T-cell (primary cell): ENCODE results near the gene MRPS27. TPM values are rescaled to one million over a fixed set of nuclear protein-coding genes. Genes with fewer than 3 reads are reported as not detected.

Source experiments
- ATAC-seq, 4 experiments: fragments of 200-7000 bp in 3 of 4; fragments of 150-1000 bp in 1 of 4; cut with Tn5 transposase; replicated peaks in 1 of 4; 1 replicate in 3 of 4; 2 replicates in 1 of 4; pipeline ENCODE4 v1.10.0; 2021; ENCODE audit warnings: moderate library complexity in 3 of 4, mild to moderate bottlenecking in 2 of 4, moderate number of reproducible peaks in 1 of 4
- CTCF ChIA-PET, 2 donors: fragments of 300-600 bp; sonication (Branson Sonifier 250); formaldehyde crosslinking; loops; one replicate each; lab custom pipeline; 2022; ENCODE audit warnings: antibody characterized with exemption in 2 of 2; lab: Charles Lee
- POLR2A ChIA-PET, 2 donors: fragments of 300-600 bp; sonication (Branson Sonifier 250); formaldehyde crosslinking; loops; one replicate each; lab custom pipeline; 2022; ENCODE audit warnings: antibody characterized with exemption in 2 of 2; lab: Charles Lee
- DNase-seq, 35 experiments: peaks; one replicate each; pipeline versions ENCODE4 v3.0.0 to v3.0.0-alpha.2; 2013 to 2023
- H3K27ac ChIP-seq: one replicate; pipeline ENCODE4 v1.5.1; 2013; ENCODE audit warnings: low read length
- H3K27me3 ChIP-seq, 2 experiments: replicated peaks in 1 of 2; 1 replicate in 1 of 2; 2 replicates in 1 of 2; pipeline versions ENCODE4 v1.6.1 to v1.7.0; 2013; ENCODE audit warnings: low read length in 1 of 2, mixed read lengths in 1 of 2; ENCODE audit not compliant: control insufficient read depth in 2 of 2, insufficient read depth in 2 of 2; ENCODE audit errors: extremely low read depth in 1 of 2
- H3K36me3 ChIP-seq, 2 donors: 1 replicate in 1 of 2; 2 replicates in 1 of 2; pipeline versions ENCODE4 v1.6.1 to v1.7.0; 2013; ENCODE audit warnings: low read length in 1 of 2; ENCODE audit not compliant: control insufficient read depth in 2 of 2, insufficient read depth in 1 of 2; ENCODE audit errors: extremely low read depth in 1 of 2
- H3K4me1 ChIP-seq, 2 experiments: 1 replicate in 1 of 2; 2 replicates in 1 of 2; pipeline versions ENCODE4 v1.6.1 to v1.7.0; 2013; ENCODE audit warnings: low read length in 2 of 2, mixed read lengths in 1 of 2; ENCODE audit not compliant: insufficient read depth in 2 of 2, control insufficient read depth in 1 of 2; ENCODE audit errors: extremely low read depth in 1 of 2
- H3K4me3 ChIP-seq, 2 donors: 1 replicate in 1 of 2; 2 replicates in 1 of 2; pipeline versions ENCODE4 v1.5.1 to v1.7.0; 2013; ENCODE audit warnings: mild to moderate bottlenecking in 2 of 2, low read length in 1 of 2, moderate library complexity in 1 of 2; ENCODE audit not compliant: control insufficient read depth in 1 of 2; ENCODE audit errors: extremely low read depth in 1 of 2
- H3K9me3 ChIP-seq: 2 replicates; pipeline ENCODE4 v1.7.0; 2013
- H3K27ac Mint-ChIP-seq, 2 donors: one replicate each; pipeline ENCODE4 v1.8.0; 2020 to 2021; ENCODE audit warnings: mild to moderate bottlenecking in 2 of 2, mixed read lengths in 2 of 2
- H3K27me3 Mint-ChIP-seq, 2 donors: one replicate each; pipeline ENCODE4 v1.8.0; 2021 to 2022; ENCODE audit warnings: mixed read lengths in 2 of 2
- H3K36me3 Mint-ChIP-seq: one replicate; pipeline ENCODE4 v1.8.0; 2021; ENCODE audit warnings: mixed read lengths
- H3K4me1 Mint-ChIP-seq, 3 donors: one replicate each; pipeline ENCODE4 v1.8.0; 2020 to 2022; ENCODE audit warnings: mixed read lengths in 3 of 3, mild to moderate bottlenecking in 1 of 3
- H3K4me3 Mint-ChIP-seq, 3 donors: one replicate each; pipeline ENCODE4 v1.8.0; 2020 to 2022; ENCODE audit warnings: mild to moderate bottlenecking in 3 of 3, mixed read lengths in 3 of 3, moderate library complexity in 3 of 3
- H3K9me3 Mint-ChIP-seq, 3 donors: one replicate each; pipeline ENCODE4 v1.8.0; 2020 to 2022; ENCODE audit warnings: mixed read lengths in 3 of 3
- WGBS: methylation state at CpG from one replicate; pipeline ENCODE4 v1.1.5; 2013; ENCODE audit warnings: missing lambda C conversion rate; ENCODE audit not compliant: insufficient coverage; 5-methylcytosine and 5-hydroxymethylcytosine counted together
- total RNA-seq, 35 experiments: library from RNA in 6 of 35; stranded (reverse) in 6 of 35; fragments of 120-200 nt in 1 of 35; gene quantifications; one replicate each; pipeline versions ENCODE4 v1.2.1 to v1.2.4 and lab custom pipeline; 2013 to 2026

Gene MRPS27
- total RNA-seq, 5 donors from 2014 or later (not counting 1 experiment from before 2014, with no cell fraction given), result 34.4 to 43.3 (median 39.7) TPM

DNA sequence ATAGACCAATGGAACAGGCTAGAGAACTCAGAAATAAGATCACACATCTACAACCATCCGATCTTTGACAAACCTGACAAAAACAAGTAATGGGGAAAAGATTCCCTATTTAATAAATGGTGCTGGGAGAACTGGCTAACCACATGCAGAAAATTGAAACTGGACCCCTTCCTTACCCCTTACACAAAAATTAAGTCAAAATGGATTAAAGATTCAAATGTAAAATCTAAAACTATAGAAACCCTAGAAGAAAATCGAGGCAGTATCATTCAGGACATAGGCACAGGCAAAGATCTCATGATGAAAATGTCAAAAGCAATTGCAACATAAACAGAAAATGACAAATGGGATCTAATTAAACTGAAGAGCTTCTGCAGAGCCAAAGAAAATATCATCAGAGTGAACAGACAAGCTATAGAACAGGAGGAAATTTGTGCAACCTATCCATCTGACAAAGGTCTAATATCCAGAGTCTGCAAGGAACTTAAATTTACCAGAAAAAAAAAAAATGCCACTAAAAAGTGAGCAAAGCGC is 43.8 kb downstream of the MRPS27 start:
- ChIA-PET POLR2A (interaction anchor here in 1 of 2 donors (0.7 kb wide), 1 partner anchor 153 kb away, joined by 3 read pairs; no protein-coding TSS in a partner anchor), CTCF (no interaction called here)
- ATAC-seq, result no peak
- no CpG with 5 or more reads among the region's 3 CpGs for WGBS
- no peaks in the 10 kb centered on the region for H3K9me3 ChIP-seq
- Mint-ChIP-seq H3K4me1 (peaks cover 9 to 27% (median 19%) of the 10 kb centered on the region in 3 donors), H3K27ac (no peak overlapping the region), H3K9me3 (peaks cover 0 to 3% (median 2%) of the 10 kb centered on the region in 3 donors), H3K27me3 (no peaks in the 10 kb centered on the region), H3K36me3 (peaks cover 43% of the 10 kb centered on the region), H3K4me3 (no peak overlapping the region)
- H3K27me3 ChIP-seq, result no peaks in the 10 kb centered on the region
- DNase-seq, result no peak
- H3K27ac ChIP-seq, result no peak overlapping the region
- peaks cover 3 to 8% of the 10 kb centered on the region in 2 donors for H3K36me3 ChIP-seq
- no peaks in the 10 kb centered on the region for H3K4me1 ChIP-seq
- H3K4me3 ChIP-seq, result no peak overlapping the region

DNA sequence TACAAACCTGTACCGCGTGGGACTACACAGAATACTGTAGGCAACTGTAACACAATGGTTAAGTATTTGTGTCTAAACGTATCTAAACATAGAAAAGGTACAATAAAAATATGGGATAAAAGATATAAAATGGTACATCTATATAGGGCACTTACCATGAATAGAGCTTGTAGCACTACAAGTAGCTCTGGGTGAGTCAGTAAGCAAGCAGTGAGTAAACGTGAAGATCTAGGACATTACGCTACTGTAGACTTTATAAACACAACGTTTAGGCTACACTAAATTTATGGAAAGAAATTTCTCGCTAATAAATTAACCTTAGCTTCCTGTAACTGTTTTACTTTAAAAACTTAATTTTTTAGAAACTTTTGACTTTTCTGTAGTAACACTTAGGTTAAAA is 46.5 kb downstream of the MRPS27 start:
- Histone ChIP-seq H3K36me3 (peaks cover 3 to 5% of the 10 kb centered on the region in 2 donors), H3K4me3 (no peak overlapping the region), H3K9me3 (no peaks in the 10 kb centered on the region), H3K27ac (no peak overlapping the region), H3K4me1 (no peaks in the 10 kb centered on the region), H3K27me3 (no peaks in the 10 kb centered on the region)
- Mint-ChIP-seq H3K27me3 (no peaks in the 10 kb centered on the region), H3K9me3 (peaks cover 0 to 3% (median 2%) of the 10 kb centered on the region in 3 donors), H3K4me3 (no peak overlapping the region), H3K4me1 (peaks cover 13 to 24% (median 22%) of the 10 kb centered on the region in 3 donors), H3K36me3 (peaks cover 30% of the 10 kb centered on the region), H3K27ac (no peak overlapping the region)
- DNase-seq (no peak), ATAC-seq (no peak)
- ChIA-PET CTCF (no interaction called here), POLR2A (interaction anchor here in 1 of 2 donors (0.5 kb wide), 1 partner anchor 812 kb away, joined by 4 read pairs; no protein-coding TSS in a partner anchor)
- WGBS, result no CpG with 5 or more reads among the region's 7 CpGs

DNA sequence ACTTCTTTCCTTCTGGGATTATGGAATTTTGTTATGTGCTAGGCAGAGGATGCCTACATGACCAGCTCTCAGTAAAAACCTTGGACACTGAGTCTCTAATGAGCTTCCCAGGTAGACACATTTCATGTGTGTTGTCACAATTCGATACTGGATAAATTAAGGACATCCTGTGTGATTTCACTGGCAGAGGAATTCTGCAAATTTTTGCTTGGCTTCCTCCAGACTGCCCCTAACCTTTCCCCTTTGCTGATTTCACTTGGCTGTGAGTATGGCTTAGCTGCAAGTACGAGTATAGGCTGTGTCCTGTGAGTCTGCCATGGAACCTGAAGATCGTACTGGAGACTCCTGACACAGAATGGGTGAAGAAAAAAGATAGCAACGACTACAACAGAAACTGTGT is 47.6 kb downstream of the MRPS27 start:
- peaks cover 11 to 24% (median 24%) of the 10 kb centered on the region in 3 donors for H3K4me1 Mint-ChIP-seq
- Histone ChIP-seq H3K27ac (no peak overlapping the region), H3K4me3 (no peak overlapping the region), H3K4me1 (no peaks in the 10 kb centered on the region), H3K27me3 (no peaks in the 10 kb centered on the region), H3K9me3 (no peaks in the 10 kb centered on the region), H3K36me3 (peaks cover 3 to 5% of the 10 kb centered on the region in 2 donors)
- H3K36me3 Mint-ChIP-seq, result peaks cover 26% of the 10 kb centered on the region
- H3K4me3 Mint-ChIP-seq, result no peak overlapping the region
- ATAC-seq (no peak), DNase-seq (no peak)
- no peaks in the 10 kb centered on the region for H3K27me3 Mint-ChIP-seq
- POLR2A ChIA-PET, result no interaction called here
- H3K9me3 Mint-ChIP-seq, result peaks cover 0 to 3% (median 0%) of the 10 kb centered on the region in 3 donors
- no peak overlapping the region for H3K27ac Mint-ChIP-seq
- WGBS, result no CpG with 5 or more reads among the region's 4 CpGs
- CTCF ChIA-PET, result interaction anchor here (0.5 to 0.9 kb wide), 4 partner anchors 13 to 47 kb away, joined by 3 to 5 read pairs (median 3); no protein-coding TSS in a partner anchor

DNA sequence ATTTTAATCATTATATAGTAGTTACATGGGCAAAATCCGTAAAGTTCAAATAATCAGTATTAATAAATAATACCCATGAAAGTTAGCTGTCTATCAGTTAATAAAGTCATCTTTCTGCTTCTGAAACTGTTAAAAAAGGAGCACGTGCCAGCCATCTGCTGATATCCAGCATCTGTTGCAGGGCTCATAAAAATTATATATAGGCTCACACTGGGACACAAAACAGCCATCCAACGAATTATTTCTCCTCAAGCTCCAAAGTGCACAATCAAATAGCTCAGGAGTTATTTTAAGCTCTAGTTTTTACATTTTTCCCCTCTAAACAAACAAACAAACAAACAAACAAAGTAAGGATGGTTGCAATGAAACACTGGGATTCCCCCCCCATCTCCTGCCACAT is 48.3 kb downstream of the MRPS27 start:
- no peak overlapping the region for H3K27ac ChIP-seq
- peaks cover 3 to 5% of the 10 kb centered on the region in 2 donors for H3K36me3 ChIP-seq
- no peaks in the 10 kb centered on the region for H3K27me3 ChIP-seq
- no peak overlapping the region for H3K4me3 Mint-ChIP-seq
- ATAC-seq (no peak), DNase-seq (no peak)
- no peaks in the 10 kb centered on the region for H3K4me1 ChIP-seq
- ChIA-PET POLR2A (no interaction called here), CTCF (interaction anchor here (0.5 to 0.9 kb wide), 4 partner anchors 14 to 48 kb away, joined by 3 to 5 read pairs (median 3); no protein-coding TSS in a partner anchor)
- no peak overlapping the region for H3K4me3 ChIP-seq
- no peaks in the 10 kb centered on the region for H3K9me3 ChIP-seq
- H3K9me3 Mint-ChIP-seq, result peaks cover 0 to 3% (median 0%) of the 10 kb centered on the region in 3 donors
- no peaks in the 10 kb centered on the region for H3K27me3 Mint-ChIP-seq
- no peak overlapping the region for H3K27ac Mint-ChIP-seq
- peaks cover 11 to 22% (median 22%) of the 10 kb centered on the region in 3 donors for H3K4me1 Mint-ChIP-seq
- H3K36me3 Mint-ChIP-seq, result peaks cover 21% of the 10 kb centered on the region
- WGBS, result no CpG with 5 or more reads among the region's 3 CpGs

DNA sequence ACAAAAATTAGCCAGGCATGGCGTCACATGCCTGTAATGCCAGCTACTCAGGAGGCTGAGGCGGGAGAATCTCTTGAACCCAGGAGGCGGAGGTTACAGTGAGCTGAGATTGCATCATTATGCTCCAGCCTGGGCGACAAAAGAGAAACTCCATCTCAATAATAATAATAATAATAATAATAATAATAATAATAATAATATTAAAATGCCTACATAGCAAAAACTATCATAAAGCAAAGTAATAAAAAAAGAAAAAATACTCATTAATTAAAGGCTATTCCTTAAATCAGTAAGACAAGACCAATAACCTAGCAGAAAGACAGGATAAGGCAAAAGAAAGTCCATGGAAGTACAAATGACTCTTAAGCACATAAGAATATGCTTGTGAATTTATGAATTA is 50.0 kb downstream of the MRPS27 start:
- ChIA-PET POLR2A (no interaction called here), CTCF (no interaction called here)
- Histone ChIP-seq H3K9me3 (no peaks in the 10 kb centered on the region), H3K27ac (no peak overlapping the region), H3K27me3 (no peaks in the 10 kb centered on the region), H3K4me3 (no peak overlapping the region), H3K4me1 (no peaks in the 10 kb centered on the region), H3K36me3 (peaks cover 3 to 5% of the 10 kb centered on the region in 2 donors)
- Mint-ChIP-seq H3K4me1 (peaks cover 5 to 10% (median 7%) of the 10 kb centered on the region in 3 donors), H3K27me3 (no peaks in the 10 kb centered on the region), H3K36me3 (peaks cover 12% of the 10 kb centered on the region), H3K4me3 (no peak overlapping the region), H3K9me3 (no peaks in the 10 kb centered on the region), H3K27ac (no peak overlapping the region)
- WGBS, result 100% methylated on average over 1 of the region's 4 CpGs
- no peak for ATAC-seq
- DNase-seq, result no peak

DNA sequence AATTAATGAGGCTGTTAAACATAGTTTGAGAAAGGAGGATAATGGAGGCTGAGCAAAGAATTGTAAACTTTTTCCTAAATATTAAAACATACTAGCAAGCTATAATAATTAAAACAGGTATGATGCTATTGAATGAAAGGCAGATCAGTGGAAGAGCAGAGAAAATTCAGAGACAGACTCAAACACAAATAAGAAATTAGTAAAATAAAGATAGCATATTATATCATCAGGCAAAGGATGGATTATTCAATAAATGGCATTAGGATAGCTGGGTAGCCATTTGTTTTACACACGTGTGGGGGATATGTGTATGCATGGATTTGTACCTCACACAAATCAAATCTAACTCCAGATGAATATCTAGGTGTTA is 50.6 kb downstream of the MRPS27 start:
- Mint-ChIP-seq H3K4me1 (peaks cover 0 to 8% (median 7%) of the 10 kb centered on the region in 3 donors), H3K27ac (no peak overlapping the region), H3K36me3 (peaks cover 16% of the 10 kb centered on the region), H3K9me3 (no peaks in the 10 kb centered on the region), H3K4me3 (no peak overlapping the region), H3K27me3 (no peaks in the 10 kb centered on the region)
- no peaks in the 10 kb centered on the region for H3K9me3 ChIP-seq
- H3K4me3 ChIP-seq, result no peak overlapping the region
- no peak for DNase-seq
- peaks cover 3 to 5% of the 10 kb centered on the region in 2 donors for H3K36me3 ChIP-seq
- no peaks in the 10 kb centered on the region for H3K4me1 ChIP-seq
- ChIA-PET CTCF (interaction anchor here in 1 of 2 donors (0.6 kb wide), 1 partner anchor 21 kb away, joined by 8 read pairs; no protein-coding TSS in a partner anchor), POLR2A (no interaction called here)
- no CpG with 5 or more reads among the region's 1 CpG for WGBS
- ATAC-seq, result no peak
- no peak overlapping the region for H3K27ac ChIP-seq
- no peaks in the 10 kb centered on the region for H3K27me3 ChIP-seq
